HEK293T (cell line): ENCODE measurements around the gene BACH2.

Experiments used
- CTCF ChIA-PET: fragments of 350-600 bp; formaldehyde crosslinking; extraction: SDS; loops from one replicate; lab custom pipeline; 2021; ENCODE audit warnings: antibody characterized with exemption, inconsistent platforms; lab: Yijun Ruan, JAX
- POLR2A ChIA-PET: fragments of 350-600 bp; formaldehyde crosslinking; extraction: SDS; loops from one replicate; lab custom pipeline; 2020; ENCODE audit warnings: antibody characterized with exemption, inconsistent platforms; lab: Yijun Ruan, JAX
- DNase-seq: peaks from one replicate; pipeline ENCODE4 v3.0.0; 2012; ENCODE audit warnings: mixed read lengths; ENCODE audit errors: extremely low spot score
- ARNT ChIP-seq: fragments of 450-650 bp; IDR thresholded peaks from 2 replicates; pipeline ENCODE4 v1.6.1; 2017; ENCODE audit warnings: mild to moderate bottlenecking
- BHLHE40 ChIP-seq: fragments of 450-650 bp; IDR thresholded peaks from 2 replicates; pipeline ENCODE4 v1.6.1; 2016; ENCODE audit warnings: mild to moderate bottlenecking, moderate library complexity, borderline replicate concordance
- CTBP1 ChIP-seq: fragments of 450-650 bp; IDR thresholded peaks from 2 replicates; pipeline ENCODE4 v1.6.1; 2016; ENCODE audit warnings: borderline replicate concordance
- ELF4 ChIP-seq: fragments of 450-650 bp; IDR thresholded peaks from 2 replicates; pipeline ENCODE4 v1.6.1; 2017; ENCODE audit warnings: antibody characterized with exemption
- FOXA1 ChIP-seq: fragments of 450-650 bp; IDR thresholded peaks from 2 replicates; pipeline ENCODE4 v1.6.1; 2016; ENCODE audit warnings: mild to moderate bottlenecking
- FOXK2 ChIP-seq: fragments of 450-650 bp; IDR thresholded peaks from 2 replicates; pipeline ENCODE4 v1.6.1; 2016; ENCODE audit warnings: mild to moderate bottlenecking
- FOXM1 ChIP-seq: fragments of 450-650 bp; IDR thresholded peaks from 2 replicates; pipeline ENCODE4 v1.6.1; 2017; ENCODE audit warnings: mild to moderate bottlenecking, borderline replicate concordance
- HDGF ChIP-seq: fragments of 450-650 bp; IDR thresholded peaks from 2 replicates; pipeline ENCODE4 v1.6.1; 2017; ENCODE audit warnings: antibody characterized with exemption, borderline replicate concordance
- L3MBTL2 ChIP-seq: fragments of 450-650 bp; conservative IDR thresholded peaks from 2 replicates; pipeline ENCODE4 v1.6.1; 2016; ENCODE audit warnings: mild to moderate bottlenecking
- LEF1 ChIP-seq: fragments of 450-650 bp; IDR thresholded peaks from 2 replicates; pipeline ENCODE4 v1.6.1; 2017; ENCODE audit warnings: mild to moderate bottlenecking, borderline replicate concordance
- NFRKB ChIP-seq: fragments of 450-650 bp; IDR thresholded peaks from 2 replicates; pipeline ENCODE4 v1.6.1; 2016; ENCODE audit warnings: mild to moderate bottlenecking, moderate library complexity
- PKNOX1 ChIP-seq: fragments of 450-650 bp; IDR thresholded peaks from 2 replicates; pipeline ENCODE4 v1.6.1; 2016
- SP1 ChIP-seq: fragments of 450-650 bp; IDR thresholded peaks from 2 replicates; pipeline ENCODE4 v1.6.1; 2017
- SUZ12 ChIP-seq: fragments of 450-650 bp; IDR thresholded peaks from 2 replicates; pipeline ENCODE4 v1.6.1; 2016; ENCODE audit warnings: mild to moderate bottlenecking
- TARDBP ChIP-seq: fragments of 450-650 bp; IDR thresholded peaks from 2 replicates; pipeline ENCODE4 v1.6.1; 2016
- ZNF384 ChIP-seq: fragments of 450-650 bp; IDR thresholded peaks from 2 replicates; pipeline ENCODE4 v1.6.1; 2016

BACH2 gene

GRCh38 chr6:89959883-89960282 lies 336.8 kb downstream of the BACH2 start:
- DNase-seq = no peak
- no peak for TF ChIP-seq BHLHE40
- TF ChIP-seq FOXM1 = no peak
- TF ChIP-seq SP1 = no peak
- TF ChIP-seq LEF1 = no peak
- no peak for TF ChIP-seq FOXK2
- POLR2A ChIA-PET = no interaction called here
- CTCF ChIA-PET = no interaction called here

- POLR2A ChIA-PET = no interaction called here
- CTCF ChIA-PET = no interaction called here
- no peak for TF ChIP-seq FOXK2
- no peak for TF ChIP-seq ARNT
- TF ChIP-seq FOXA1 = no peak
- no peak for TF ChIP-seq CTBP1
- no peak for TF ChIP-seq TARDBP
- TF ChIP-seq PKNOX1 = no peak
- TF ChIP-seq SP1 = no peak
- TF ChIP-seq HDGF = no peak
- TF ChIP-seq ELF4 = no peak
- no peak for TF ChIP-seq BHLHE40
- TF ChIP-seq FOXM1 = no peak
- TF ChIP-seq NFRKB = no peak
- TF ChIP-seq SUZ12 = no peak
- TF ChIP-seq L3MBTL2 = no peak
- TF ChIP-seq ZNF384 = no peak
- no peak for DNase-seq
Observed at GRCh38 chr6:89956182-89956581, 340.5 kb downstream of the BACH2 start.

GRCh38 chr6:89955364-89955763 lies 341.3 kb downstream of the BACH2 start:
- DNase-seq = no peak
- ChIA-PET CTCF (interaction anchor here (0.9 to 1.4 kb wide), 2 partner anchors 15 to 524 kb away, joined by 4 to 5 read pairs; no protein-coding TSS in a partner anchor), POLR2A (no interaction called here)
- TF ChIP-seq BHLHE40 (no peak), FOXK2 (no peak), L3MBTL2 (no peak), FOXM1 (no peak), SP1 (no peak), TARDBP (no peak), NFRKB (no peak), FOXA1 (no peak), ARNT (no peak), SUZ12 (no peak), PKNOX1 (no peak), ZNF384 (no peak), CTBP1 (no peak), LEF1 (no peak), ELF4 (no peak), HDGF (no peak)

GRCh38 chr6:89954721-89955148 lies 341.9 kb downstream of the BACH2 start:
- ChIA-PET CTCF (interaction anchor here (0.9 to 1.4 kb wide), 2 partner anchors 14 to 524 kb away, joined by 4 to 5 read pairs; no protein-coding TSS in a partner anchor), POLR2A (no interaction called here)
- TF ChIP-seq LEF1 (no peak), FOXA1 (no peak), FOXM1 (no peak), ELF4 (no peak), FOXK2 (no peak), NFRKB (no peak), BHLHE40 (no peak), SUZ12 (no peak), L3MBTL2 (no peak), PKNOX1 (no peak), TARDBP (no peak), CTBP1 (no peak), HDGF (no peak), ZNF384 (no peak), SP1 (no peak), ARNT (no peak)
- DNase-seq = no peak

GRCh38 chr6:89952686-89953085 lies 344.0 kb downstream of the BACH2 start:
- no peak for DNase-seq
- POLR2A ChIA-PET = no interaction called here
- CTCF ChIA-PET = interaction anchor here (0.6 to 2.5 kb wide), 2 partner anchors 12 to 504 kb away, joined by 3 to 13 read pairs; no protein-coding TSS in a partner anchor
- no peak for TF ChIP-seq NFRKB
- no peak for TF ChIP-seq HDGF
- no peak for TF ChIP-seq SUZ12
- TF ChIP-seq L3MBTL2 = no peak
- TF ChIP-seq SP1 = no peak
- no peak for TF ChIP-seq LEF1

- TF ChIP-seq BHLHE40 = no peak
- no peak for TF ChIP-seq FOXM1
- no peak for TF ChIP-seq ARNT
- no peak for TF ChIP-seq SP1
- no peak for TF ChIP-seq LEF1
- POLR2A ChIA-PET = no interaction called here
- no peak for DNase-seq
- CTCF ChIA-PET = interaction anchor here (2.5 kb wide), 1 partner anchor 12 kb away, joined by 13 read pairs; no protein-coding TSS in a partner anchor
Observed at GRCh38 chr6:89952105-89952671, 344.5 kb downstream of the BACH2 start.
